HFF-Myc (cell line): ENCODE data around the gene NOA1.
A peak's percentile ranks its signal among the peaks of the same experiment; 100 is the strongest.

Experiments
- DNase-seq: peaks from one replicate; pipeline ENCODE4 v3.0.0-alpha.2; 2011; ENCODE audit warnings: low read depth; ENCODE audit errors: extremely low read depth
- H3K4me3 ChIP-seq: replicated peaks from 2 replicates; pipeline ENCODE4 v1.5.1; 2011; ENCODE audit warnings: low read depth, mild to moderate bottlenecking, control low read depth, low read length
- TF ChIP-seq, protein P1 (sequence below): IDR thresholded peaks from 2 replicates; pipeline ENCODE4 v1.5.1; 2012; ENCODE audit warnings: mild to moderate bottlenecking, low read depth, low read length, control low read depth; ENCODE audit errors: missing control alignments

NOA1 gene

GRCh38 chr4:56977321-56978012 lies at the start of gene NOA1:
Gene NOA1, minus strand, starts transcription at chr4:56977606. Its CDS starts 21 bp downstream, at chr4:56977585.
- DNase-seq = peak; percentile 98
- H3K4me3 ChIP-seq = peak within 1 kb of the TSS; percentile 85
- TF ChIP-seq, protein P1, sequence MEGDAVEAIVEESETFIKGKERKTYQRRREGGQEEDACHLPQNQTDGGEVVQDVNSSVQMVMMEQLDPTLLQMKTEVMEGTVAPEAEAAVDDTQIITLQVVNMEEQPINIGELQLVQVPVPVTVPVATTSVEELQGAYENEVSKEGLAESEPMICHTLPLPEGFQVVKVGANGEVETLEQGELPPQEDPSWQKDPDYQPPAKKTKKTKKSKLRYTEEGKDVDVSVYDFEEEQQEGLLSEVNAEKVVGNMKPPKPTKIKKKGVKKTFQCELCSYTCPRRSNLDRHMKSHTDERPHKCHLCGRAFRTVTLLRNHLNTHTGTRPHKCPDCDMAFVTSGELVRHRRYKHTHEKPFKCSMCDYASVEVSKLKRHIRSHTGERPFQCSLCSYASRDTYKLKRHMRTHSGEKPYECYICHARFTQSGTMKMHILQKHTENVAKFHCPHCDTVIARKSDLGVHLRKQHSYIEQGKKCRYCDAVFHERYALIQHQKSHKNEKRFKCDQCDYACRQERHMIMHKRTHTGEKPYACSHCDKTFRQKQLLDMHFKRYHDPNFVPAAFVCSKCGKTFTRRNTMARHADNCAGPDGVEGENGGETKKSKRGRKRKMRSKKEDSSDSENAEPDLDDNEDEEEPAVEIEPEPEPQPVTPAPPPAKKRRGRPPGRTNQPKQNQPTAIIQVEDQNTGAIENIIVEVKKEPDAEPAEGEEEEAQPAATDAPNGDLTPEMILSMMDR = no peak

- no peak for DNase-seq
- H3K4me3 ChIP-seq = no peak overlapping the region
- TF ChIP-seq, protein P1 = no peak
Measured at GRCh38 chr4:57023104-57023503, 45.7 kb upstream of the NOA1 start.

DNA sequence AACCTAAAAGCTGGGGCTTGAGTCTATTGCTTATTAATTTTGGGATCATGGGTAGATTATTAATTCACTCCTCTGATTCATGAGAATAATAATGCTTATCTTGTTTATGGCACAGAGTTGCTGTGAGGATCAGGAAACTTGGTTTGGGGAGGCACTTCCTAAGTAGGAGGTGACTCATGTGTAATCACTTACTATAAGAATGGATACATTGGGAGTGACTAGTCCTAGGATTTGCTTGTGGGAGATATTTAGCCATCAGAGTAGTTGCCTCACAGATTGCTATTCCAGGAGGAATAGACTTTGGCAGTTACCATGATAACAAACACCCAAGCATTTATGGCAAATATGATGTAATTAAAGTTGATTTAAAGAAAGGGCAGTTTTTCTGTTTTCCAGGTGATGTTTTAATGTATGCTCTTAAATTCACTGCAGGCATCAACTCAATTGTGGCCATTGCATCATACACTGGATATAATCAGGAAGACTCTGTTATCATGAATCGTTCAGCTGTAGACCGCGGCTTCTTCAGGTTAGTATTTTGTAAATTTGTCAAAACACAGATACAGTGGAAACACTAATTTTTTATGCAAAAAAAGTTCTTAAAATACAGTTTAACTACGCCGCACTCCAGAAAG lies 43.2 kb upstream of the NOA1 start:
- DNase-seq = no peak
- TF ChIP-seq, protein P1 = no peak
- no peak overlapping the region for H3K4me3 ChIP-seq

GRCh38 chr4:57018980-57019379 lies 41.6 kb upstream of the NOA1 start:
- TF ChIP-seq, protein P1 = no peak
- no peak overlapping the region for H3K4me3 ChIP-seq
- DNase-seq = no peak

DNA sequence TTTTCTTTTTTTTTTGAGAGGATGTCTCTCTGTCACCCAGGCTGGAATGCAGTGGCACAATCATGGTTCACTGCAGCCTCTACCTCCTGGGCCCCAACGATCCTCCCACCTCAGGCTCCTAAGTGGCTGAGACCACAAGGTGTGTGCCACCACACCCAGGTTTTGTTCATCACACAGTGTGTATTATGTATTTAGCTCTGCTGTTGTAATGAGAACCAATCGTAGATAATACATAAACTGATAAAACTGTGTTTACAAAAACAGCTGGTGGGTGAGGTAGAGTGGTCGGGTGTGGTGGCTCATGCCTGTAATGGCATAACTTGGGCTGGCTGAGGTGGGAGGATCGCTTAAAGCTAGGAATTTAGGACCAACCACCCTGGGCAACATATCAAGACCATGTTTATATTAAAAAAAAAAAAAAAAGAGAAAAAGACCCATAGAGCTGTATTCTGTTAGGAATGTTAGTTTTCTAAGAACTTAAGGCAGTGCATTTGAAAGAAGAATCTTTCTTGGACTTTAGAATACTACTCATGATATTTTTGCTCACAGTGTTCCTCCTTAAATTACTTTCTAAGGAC lies 36.2 kb upstream of the NOA1 start:
- no peak overlapping the region for H3K4me3 ChIP-seq
- TF ChIP-seq, protein P1 = no peak
- no peak for DNase-seq

- DNase-seq = no peak
- TF ChIP-seq, protein P1 = no peak
Measured at GRCh38 chr4:56999751-57000150, 22.3 kb upstream of the NOA1 start.

More at GRCh38 chr4:56999751-57000150, 22.3 kb upstream of the NOA1 start:
- H3K4me3 ChIP-seq = no peak overlapping the region
